ENCODE measurements around the gene HDHD5. TPM values are rescaled to one million over a fixed set of nuclear protein-coding genes. Genes with fewer than 3 reads are reported as not detected.
"Not testable (repeated sequence)": the region's sequence is repeated elsewhere in the genome, so short reads cannot be mapped to it uniquely, and the experiment has no call there.

The HDHD5 gene
- total RNA-seq, 3 donors from 2014 or later (not counting 1 experiment from before 2014, with no cell fraction given) = 12.0 to 16.5 (median 13.5) TPM

GRCh38 chr22:17152971-17153370 is 6.1 kb downstream of the HDHD5 start:
- no peaks in the 10 kb centered on the region for H3K9me3 Mint-ChIP-seq

GRCh38 chr22:17152340-17152739 is 6.7 kb downstream of the HDHD5 start:
- H3K27ac ChIP-seq (ENCODE audit: low read length) = no peak overlapping the region
- WGBS (ENCODE audit: insufficient coverage) = 97% methylated on average over 6 of the region's 6 CpGs
- Mint-ChIP-seq H3K4me3 (no peak overlapping the region), H3K9me3 (no peaks in the 10 kb centered on the region), H3K36me3 (no peaks in the 10 kb centered on the region), H3K4me1 (peaks cover 13 to 18% of the 10 kb centered on the region in 2 donors), H3K27me3 (ENCODE audit: low read depth in 2 of 2) (no peaks in the 10 kb centered on the region), H3K27ac (no peak overlapping the region)
- H3K36me3 ChIP-seq (ENCODE audit: control insufficient read depth, insufficient read depth, low read length) = peaks cover 10% of the 10 kb centered on the region
- DNase-seq (no peak), ATAC-seq (no peak)
- no peaks in the 10 kb centered on the region for H3K27me3 ChIP-seq (ENCODE audit: control insufficient read depth, insufficient read depth, low read length)
- no peak for TF ChIP-seq CTCF (IDR thresholded peaks at IDR 0.05)
- H3K4me3 ChIP-seq (ENCODE audit: low read length) = no peak overlapping the region
- intact Hi-C loops (cut with micrococcal nuclease) = loop anchor here (10.0 kb wide), 1 partner anchor 922 kb away; the partner anchor contains the start of gene PEX26
- no peaks in the 10 kb centered on the region for H3K9me3 ChIP-seq (ENCODE audit: control insufficient read depth, insufficient read depth, low read length)
- peaks cover 1% of the 10 kb centered on the region for H3K4me1 ChIP-seq (ENCODE audit: control insufficient read depth, insufficient read depth, low read length)

More at GRCh38 chr22:17152971-17153370, 6.1 kb downstream of the HDHD5 start:
- Mint-ChIP-seq H3K36me3 (no peaks in the 10 kb centered on the region), H3K27ac (no peak overlapping the region), H3K27me3 (ENCODE audit: low read depth in 2 of 2) (no peaks in the 10 kb centered on the region), H3K4me1 (peaks cover 13% of the 10 kb centered on the region in 2 donors), H3K4me3 (no peak overlapping the region)
- H3K4me3 ChIP-seq (ENCODE audit: low read length) = no peak overlapping the region
- TF ChIP-seq CTCF (IDR thresholded peaks at IDR 0.05) = no peak
- H3K27me3 ChIP-seq (ENCODE audit: control insufficient read depth, insufficient read depth, low read length) = no peaks in the 10 kb centered on the region
- H3K4me1 ChIP-seq (ENCODE audit: control insufficient read depth, insufficient read depth, low read length) = peaks cover 8% of the 10 kb centered on the region
- 78% methylated on average over 3 of the region's 3 CpGs for WGBS (ENCODE audit: insufficient coverage)
- no peak for DNase-seq
- peaks cover 5% of the 10 kb centered on the region for H3K36me3 ChIP-seq (ENCODE audit: control insufficient read depth, insufficient read depth, low read length)
- intact Hi-C loops (cut with micrococcal nuclease) = loop anchor here (10.0 kb wide), 1 partner anchor 922 kb away; the partner anchor contains the start of gene PEX26
- H3K27ac ChIP-seq (ENCODE audit: low read length) = no peak overlapping the region
- H3K9me3 ChIP-seq (ENCODE audit: control insufficient read depth, insufficient read depth, low read length) = no peaks in the 10 kb centered on the region
- ATAC-seq = no peak

GRCh38 chr22:17149076-17149815 is 9.8 kb downstream of the HDHD5 start:
- Mint-ChIP-seq H3K27ac (no peak overlapping the region), H3K9me3 (no peaks in the 10 kb centered on the region), H3K4me3 (no peak overlapping the region), H3K27me3 (ENCODE audit: low read depth in 2 of 2) (no peaks in the 10 kb centered on the region), H3K36me3 (no peaks in the 10 kb centered on the region), H3K4me1 (peaks cover 7 to 11% of the 10 kb centered on the region in 2 donors)
- TF ChIP-seq CTCF (IDR thresholded peaks at IDR 0.05) = no peak
- intact Hi-C loops (cut with micrococcal nuclease) = no loop called here
- no peak for DNase-seq
- no peaks in the 10 kb centered on the region for H3K9me3 ChIP-seq (ENCODE audit: control insufficient read depth, insufficient read depth, low read length)
- H3K36me3 ChIP-seq (ENCODE audit: control insufficient read depth, insufficient read depth, low read length) = peaks cover 14% of the 10 kb centered on the region
- 96% methylated on average over 8 of the region's 9 CpGs for WGBS (ENCODE audit: insufficient coverage)
- no peaks in the 10 kb centered on the region for H3K4me1 ChIP-seq (ENCODE audit: control insufficient read depth, insufficient read depth, low read length)
- H3K4me3 ChIP-seq (ENCODE audit: low read length) = no peak overlapping the region
- ATAC-seq = no peak
- no peaks in the 10 kb centered on the region for H3K27me3 ChIP-seq (ENCODE audit: control insufficient read depth, insufficient read depth, low read length)
- no peak overlapping the region for H3K27ac ChIP-seq (ENCODE audit: low read length)

GRCh38 chr22:17147458-17147857 is 11.6 kb downstream of the HDHD5 start:
- H3K27me3 Mint-ChIP-seq (ENCODE audit: low read depth in 2 of 2); DNase-seq; H3K4me3 ChIP-seq (ENCODE audit: low read length); H3K27ac ChIP-seq (ENCODE audit: low read length); H3K4me3 Mint-ChIP-seq; H3K9me3 Mint-ChIP-seq; H3K36me3 Mint-ChIP-seq; H3K27me3 ChIP-seq (ENCODE audit: control insufficient read depth, insufficient read depth, low read length); ATAC-seq; H3K9me3 ChIP-seq (ENCODE audit: control insufficient read depth, insufficient read depth, low read length); intact Hi-C loops (cut with micrococcal nuclease); H3K4me1 ChIP-seq (ENCODE audit: control insufficient read depth, insufficient read depth, low read length); H3K27ac Mint-ChIP-seq: not testable (repeated sequence)
- peaks cover 7 to 11% of the 10 kb centered on the region in 2 donors for H3K4me1 Mint-ChIP-seq
- 98% methylated on average over 30 of the region's 30 CpGs for whole genome bisulfite sequencing (ENCODE audit: insufficient coverage)
- peaks cover 25% of the 10 kb centered on the region for H3K36me3 ChIP-seq (ENCODE audit: control insufficient read depth, insufficient read depth, low read length)

Measured in natural killer cell (primary cell).